GM11168 (cell line): ENCODE results near the gene HPN.

Experiments
- in situ Hi-C: fragments of 300-500 bp; cut with MboI; formaldehyde crosslinking; loops from one replicate; pipeline ENCODE4 v1.12.0; 2022; ENCODE audit warnings: low sequenced_read_pairs; ENCODE audit not compliant: unreplicated experiment

HPN gene

DNA sequence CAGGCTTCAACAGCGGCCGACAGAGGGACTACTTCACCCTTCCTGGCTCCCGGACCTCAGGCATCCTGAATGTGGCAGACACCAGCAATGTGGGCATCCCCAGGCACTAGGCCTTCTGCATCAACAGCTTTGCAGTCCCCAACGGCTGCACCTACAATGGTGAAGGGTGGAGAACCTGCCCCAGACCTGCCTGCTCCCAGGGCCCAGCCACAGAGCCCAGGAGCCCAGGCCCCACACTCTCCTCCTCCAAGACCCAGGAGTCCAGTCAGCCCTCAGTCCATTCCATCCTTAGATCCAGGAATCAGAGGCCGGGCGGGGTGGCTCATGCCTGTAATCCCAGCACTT, 34.5 kb downstream of the HPN start:
- in situ Hi-C loops: no loop called here

- in situ Hi-C loops: no loop called here
Measured at GRCh38 chr19:35076657-35077056, 35.1 kb downstream of the HPN start.

DNA sequence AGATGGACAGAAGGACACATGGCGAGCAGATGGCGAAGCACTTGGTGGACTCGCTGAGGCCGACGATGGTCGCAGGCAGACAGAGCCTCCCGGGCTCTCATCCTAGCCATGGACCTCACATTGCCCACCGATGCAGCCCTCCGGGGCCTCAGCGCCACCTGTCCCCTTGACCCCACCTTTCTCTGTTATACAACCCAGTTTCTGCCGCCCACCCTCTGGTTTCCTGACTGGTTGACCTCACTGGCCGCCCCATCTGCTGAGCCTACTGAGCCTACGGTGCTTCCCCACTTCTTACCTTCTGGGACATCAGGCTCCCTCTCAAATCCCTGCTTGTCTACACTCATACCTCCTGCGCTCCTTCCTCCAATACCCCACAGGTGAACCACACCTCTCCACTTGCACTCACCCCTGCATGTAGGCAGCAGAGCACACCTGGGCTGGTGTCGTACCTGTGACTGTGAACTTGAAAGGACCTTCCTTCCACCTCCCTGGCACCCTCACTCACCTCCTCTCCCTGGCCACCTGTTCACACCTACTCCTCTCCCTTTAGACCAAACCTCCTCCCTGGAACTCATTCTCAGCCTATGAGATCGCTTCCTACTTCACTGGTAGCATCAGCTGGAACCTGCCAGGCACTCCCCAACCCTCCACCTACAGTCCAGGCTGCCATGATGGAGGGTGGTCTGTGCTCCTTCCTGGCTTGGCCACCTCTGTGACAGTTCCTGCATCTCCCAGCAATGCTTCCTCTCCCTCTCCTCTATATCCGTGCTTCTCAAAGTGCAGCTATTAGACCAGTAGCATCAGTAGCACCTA, 36.1 kb downstream of the HPN start:
- in situ Hi-C loops: no loop called here

- in situ Hi-C loops: no loop called here
Measured at GRCh38 chr19:35079826-35080225, 38.3 kb downstream of the HPN start.

- in situ Hi-C loops: no loop called here
Measured at GRCh38 chr19:35080613-35081170, 39.2 kb downstream of the HPN start.

GRCh38 chr19:35081201-35081600, 39.7 kb downstream of the HPN start:
- in situ Hi-C loops: no loop called here

DNA sequence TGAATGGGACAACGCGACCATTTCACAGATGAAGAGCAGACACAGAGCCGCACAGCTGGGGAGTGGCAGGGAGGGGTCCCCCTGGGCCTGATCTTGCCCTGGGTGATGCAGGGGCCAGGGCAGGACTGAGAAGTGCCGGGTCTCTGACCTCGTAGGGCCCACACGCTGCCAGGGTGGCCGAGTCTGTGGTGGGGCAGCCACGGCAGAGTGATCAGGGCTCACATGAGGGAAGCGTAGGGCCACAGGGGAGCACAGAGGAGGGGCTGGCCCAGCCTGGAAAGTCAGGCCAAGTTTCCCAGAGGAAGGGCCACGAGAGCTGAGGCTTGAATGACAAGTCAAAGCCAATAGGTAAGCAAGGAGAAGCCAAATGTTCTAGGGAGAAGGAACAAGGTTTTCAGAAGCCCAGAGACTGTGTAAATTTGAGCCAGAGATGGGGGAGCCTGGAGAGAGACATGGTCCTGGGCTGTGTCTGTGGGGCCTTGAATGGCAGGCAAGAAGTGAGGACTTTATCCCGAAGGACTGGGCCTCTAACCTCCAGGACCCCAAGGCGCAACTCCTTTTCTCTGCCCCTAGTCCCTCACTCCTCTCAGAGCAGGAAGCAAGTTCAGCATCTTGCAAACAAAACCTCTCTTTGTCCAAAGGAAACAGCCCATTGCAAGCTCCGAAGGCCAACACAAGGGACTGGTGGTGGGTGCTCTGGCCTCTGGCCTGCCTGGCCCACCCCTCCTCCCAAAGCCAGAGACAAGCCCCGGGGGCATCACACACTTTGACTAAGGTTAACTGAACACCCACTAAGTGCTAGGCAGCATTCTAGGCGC, 42.4 kb downstream of the HPN start:
- in situ Hi-C loops: no loop called here

DNA sequence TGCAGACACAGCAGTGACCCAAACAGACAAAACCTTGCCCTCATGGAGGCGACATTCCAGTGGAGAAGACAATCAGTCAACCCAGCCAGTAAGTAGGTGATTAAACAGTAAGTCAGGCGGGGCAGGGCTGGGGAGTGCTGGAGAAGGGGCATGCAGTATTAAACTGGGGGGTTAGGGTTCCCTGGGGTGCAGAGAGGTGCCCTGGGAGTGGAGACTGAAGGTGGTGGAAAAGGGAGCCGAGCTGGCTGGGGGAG, 42.9 kb downstream of the HPN start:
- in situ Hi-C loops: no loop called here

GRCh38 chr19:35085947-35086346, 44.4 kb downstream of the HPN start:
- in situ Hi-C loops: no loop called here

GRCh38 chr19:35086455-35086854, 44.9 kb downstream of the HPN start:
- in situ Hi-C loops: no loop called here

GRCh38 chr19:35087393-35087792, 45.9 kb downstream of the HPN start:
- in situ Hi-C loops: no loop called here

DNA sequence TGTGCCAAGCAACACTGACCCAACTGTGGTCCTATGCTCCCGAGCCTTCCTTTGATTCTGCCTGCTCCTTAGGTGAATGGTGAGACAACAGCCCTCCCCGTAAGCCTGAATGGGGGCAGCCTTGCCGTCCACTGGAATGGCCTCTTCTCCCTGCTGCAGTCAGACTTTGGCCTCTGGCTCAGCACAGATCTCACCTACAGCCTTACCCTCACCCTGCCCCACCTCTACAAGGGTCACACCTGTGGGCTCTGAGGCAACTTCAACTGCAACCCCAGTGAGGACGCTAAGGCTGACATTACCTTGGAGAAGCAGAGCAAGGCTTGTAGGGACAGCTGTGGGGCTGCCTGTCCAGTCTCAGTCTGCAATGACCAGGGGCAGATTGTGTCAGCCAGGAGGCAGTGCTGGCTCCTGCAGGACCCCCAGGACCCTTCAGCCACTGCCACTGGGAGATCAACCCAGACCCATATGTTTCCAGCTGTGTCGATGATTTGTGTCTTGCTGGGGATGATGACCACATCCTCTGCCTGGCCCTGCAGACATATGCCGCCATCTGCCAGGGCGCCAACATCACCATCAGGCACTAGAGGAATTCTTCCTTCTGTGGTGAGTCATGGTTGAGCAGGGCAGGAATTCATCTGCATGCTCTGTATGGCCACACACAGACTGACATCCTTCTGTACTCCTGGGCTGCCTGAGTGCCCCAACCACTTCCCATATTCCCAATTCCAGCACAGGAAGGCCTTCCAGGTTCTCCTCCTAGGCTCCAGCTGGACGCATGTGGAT, 46.8 kb downstream of the HPN start:
- in situ Hi-C loops: no loop called here

DNA sequence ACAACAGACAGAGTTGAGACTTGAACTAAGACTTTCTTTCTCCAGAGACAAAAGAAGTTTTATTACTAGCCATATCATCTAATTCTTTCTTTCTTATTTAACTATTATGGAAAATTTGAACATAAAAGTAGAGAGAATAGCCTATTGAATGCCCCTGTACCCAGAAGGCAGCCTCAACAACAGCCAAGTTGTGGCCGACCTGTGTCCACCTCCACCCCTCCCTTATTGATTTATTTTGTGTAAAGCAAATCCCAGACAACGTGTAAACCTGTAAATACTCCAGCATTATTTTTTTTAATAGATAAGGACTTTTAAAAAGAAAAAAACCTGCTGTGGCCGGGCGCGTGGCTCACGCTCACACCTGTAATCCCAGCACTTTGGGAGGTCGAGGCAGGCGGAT, 48.0 kb downstream of the HPN start:
- in situ Hi-C loops: no loop called here

DNA sequence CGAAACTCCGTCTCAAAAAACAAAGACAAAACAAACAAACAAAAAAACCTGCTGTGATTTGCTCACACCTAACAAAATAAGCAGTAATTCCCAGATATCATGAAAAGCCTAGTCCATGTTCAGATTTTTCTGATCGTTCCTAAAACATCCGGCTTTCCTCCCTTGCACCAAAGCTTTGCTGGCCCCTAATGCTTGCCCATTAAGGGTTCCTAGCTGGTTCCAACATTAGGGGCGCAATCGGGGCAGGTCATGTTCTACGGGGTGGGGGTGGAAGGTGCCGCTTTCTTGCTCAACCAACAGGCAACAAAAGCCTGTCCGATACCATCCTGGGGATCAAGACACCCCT, 48.6 kb downstream of the HPN start:
- in situ Hi-C loops: no loop called here

DNA sequence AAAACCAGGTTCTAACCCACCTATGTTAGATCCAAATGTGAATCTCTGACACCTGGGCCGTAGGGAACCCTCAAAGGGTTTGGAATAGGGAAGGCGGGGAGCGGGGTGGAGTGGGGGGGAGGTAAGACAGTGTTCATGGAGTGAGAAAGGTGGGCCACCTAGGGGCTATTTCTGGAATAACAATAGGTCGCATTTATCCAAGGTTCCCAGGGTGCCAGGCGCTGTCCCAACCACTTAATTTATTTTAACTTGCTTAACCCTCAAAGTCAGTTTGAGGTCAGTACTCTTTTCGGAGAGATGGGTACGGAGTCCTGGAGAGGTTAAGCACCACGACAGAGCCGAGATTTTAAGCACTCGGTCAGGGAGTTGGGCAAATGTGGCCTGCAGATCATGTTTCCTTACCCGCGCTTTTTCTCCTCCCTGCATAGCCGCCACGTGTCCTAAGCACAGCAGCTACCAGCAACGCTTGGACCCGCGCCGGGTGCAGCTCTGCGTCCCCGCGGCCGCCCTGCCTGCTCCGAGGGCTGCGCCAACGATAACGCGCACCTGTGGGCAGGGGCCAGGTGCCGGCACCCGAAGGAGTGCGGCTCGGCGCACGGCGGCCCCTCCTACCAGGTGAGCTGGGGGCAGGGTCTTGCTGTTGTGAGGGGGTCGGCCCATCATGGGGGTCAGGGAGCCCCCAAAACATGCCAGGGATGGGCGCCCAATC, 49.1 kb downstream of the HPN start:
- in situ Hi-C loops: no loop called here

DNA sequence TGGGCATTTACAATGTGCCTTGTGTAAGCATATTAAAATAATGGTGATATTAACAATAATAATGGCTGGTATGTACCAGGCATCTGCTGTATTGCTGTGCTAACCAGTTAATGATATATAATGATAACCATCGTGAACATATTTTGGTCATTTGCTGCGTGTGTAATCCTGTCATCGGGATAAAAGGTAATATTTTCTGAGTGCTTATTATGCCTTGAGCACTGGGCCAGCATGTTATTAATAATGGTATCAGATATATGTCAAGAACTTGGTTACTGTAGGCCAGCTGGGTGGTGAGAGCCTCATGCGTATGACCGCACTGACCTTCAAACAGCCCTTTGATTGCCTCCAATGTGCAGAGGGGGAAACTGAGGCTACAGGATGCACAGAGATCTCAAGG, 51.9 kb downstream of the HPN start:
- in situ Hi-C loops: no loop called here

DNA sequence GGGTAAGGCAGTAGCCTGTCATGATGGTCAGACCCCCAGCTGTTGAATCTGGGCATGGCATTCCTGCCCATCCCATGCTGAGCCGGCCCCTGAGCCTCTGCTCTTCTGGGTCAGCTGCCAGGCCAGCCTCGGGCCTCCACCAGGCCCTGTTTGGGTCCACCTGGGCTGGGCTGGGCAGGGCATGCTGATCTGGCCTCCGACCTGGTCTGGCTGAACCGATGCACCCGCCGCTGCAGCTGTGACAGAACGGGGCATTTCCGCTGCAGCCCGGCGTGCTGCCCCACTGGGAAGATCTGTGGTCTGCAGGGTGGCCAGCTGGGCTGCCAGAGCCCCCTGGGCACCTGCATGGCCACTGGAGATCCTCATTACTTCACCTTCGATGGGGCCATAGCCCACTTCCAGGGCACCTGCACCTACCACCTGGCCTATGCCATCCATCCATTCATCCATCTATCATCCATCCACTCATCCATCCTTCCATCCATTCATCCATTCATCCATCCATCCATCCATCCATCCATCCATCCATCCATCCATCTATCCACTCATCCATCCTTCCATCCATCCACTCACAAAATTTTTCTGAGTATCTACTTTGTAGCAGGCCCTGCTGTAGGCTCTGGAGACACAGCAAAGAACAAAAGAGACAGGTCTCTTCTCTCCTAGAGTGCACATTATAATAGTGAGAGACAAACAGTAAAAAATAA, 52.6 kb downstream of the HPN start:
- in situ Hi-C loops: no loop called here

GRCh38 chr19:35094656-35095055, 53.1 kb downstream of the HPN start:
- in situ Hi-C loops: no loop called here

DNA sequence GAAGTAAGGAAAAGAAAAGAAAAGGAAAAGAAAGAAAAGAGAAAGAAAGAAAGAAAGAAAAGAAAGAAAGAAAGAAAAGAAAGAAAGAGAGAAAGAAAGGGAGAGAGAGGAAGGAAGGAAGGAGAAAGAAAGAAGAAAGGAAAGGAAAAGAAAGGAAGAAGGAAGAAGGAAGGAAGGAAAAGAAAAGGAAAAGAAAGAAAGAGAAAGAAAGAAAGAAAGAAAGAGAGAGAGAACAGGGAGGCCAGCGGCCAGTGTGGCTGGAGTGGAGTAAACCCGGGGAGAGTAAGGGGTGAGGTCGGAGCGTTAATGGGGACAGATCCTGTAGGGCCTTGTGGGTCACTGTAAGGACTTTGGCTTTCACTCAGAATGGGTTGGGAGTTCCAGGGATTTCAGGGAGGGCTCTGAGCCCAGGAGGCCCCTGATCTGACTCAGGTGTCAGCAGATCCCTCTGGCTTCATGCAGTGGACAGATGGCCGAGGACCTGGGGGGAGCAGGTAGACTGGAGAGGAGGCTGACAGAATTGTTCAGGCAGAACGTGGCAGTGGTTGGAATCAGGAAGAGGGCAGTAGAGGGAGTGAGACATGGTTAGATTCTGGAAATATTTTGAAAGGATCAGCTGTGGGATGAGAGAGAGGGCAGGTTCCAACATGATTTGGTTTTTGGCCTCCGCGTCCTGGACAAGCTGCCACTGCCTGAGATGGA, 54.3 kb downstream of the HPN start:
- in situ Hi-C loops: no loop called here
